ENCODE results near the gene FKBP2. TPM values are rescaled to one million over a fixed set of nuclear protein-coding genes. Genes with fewer than 3 reads are reported as not detected.

The FKBP2 gene
- total RNA-seq, 4 donors from 2014 or later, result 47.7 to 70.3 (median 56.4) TPM

- no peak for TF ChIP-seq CTCF (IDR thresholded peaks at IDR 0.05)
- TF ChIP-seq POLR2A (IDR thresholded peaks at IDR 0.05), result no peak
- intact Hi-C loops (cut with DNase I; ENCODE audit: low total_unique reads), result no loop called here
- H3K4me3 ChIP-seq (ENCODE audit: low read depth, poor library complexity, severe bottlenecking), result no peak overlapping the region
- no peak for DNase-seq (ENCODE audit: low spot score in 2 of 2)
- WGBS, 2 donors, result 91 to 95% methylated on average over 34 to 42 of the region's 42 CpGs
These were observed 21.5 kb downstream of the FKBP2 start for GRCh38 chr11:64262271-64263002.

GRCh38 chr11:64263021-64263946 lies 22.4 kb downstream of the FKBP2 start:
- 77 to 84% methylated on average over 19 to 29 of the region's 29 CpGs for WGBS, 2 donors
- H3K4me3 ChIP-seq (ENCODE audit: low read depth, poor library complexity, severe bottlenecking), result no peak overlapping the region
- intact Hi-C loops (cut with DNase I; ENCODE audit: low total_unique reads), result no loop called here
- no peak for TF ChIP-seq POLR2A (IDR thresholded peaks at IDR 0.05)
- TF ChIP-seq CTCF (IDR thresholded peaks at IDR 0.05), result no peak
- DNase-seq (ENCODE audit: low spot score in 2 of 2), result no peak

GRCh38 chr11:64263947-64264317 lies 23.0 kb downstream of the FKBP2 start:
- TF ChIP-seq CTCF (IDR thresholded peaks at IDR 0.05), result no peak
- no peak for TF ChIP-seq POLR2A (IDR thresholded peaks at IDR 0.05)
- intact Hi-C loops (cut with DNase I; ENCODE audit: low total_unique reads), result no loop called here
- DNase-seq (ENCODE audit: low spot score in 2 of 2), result no peak
- WGBS, 2 donors, result 91 to 95% methylated on average over 4 to 8 of the region's 8 CpGs
- no peak overlapping the region for H3K4me3 ChIP-seq (ENCODE audit: low read depth, poor library complexity, severe bottlenecking)

GRCh38 chr11:64264371-64264852 lies 23.5 kb downstream of the FKBP2 start:
- DNase-seq (ENCODE audit: low spot score in 2 of 2), result no peak
- TF ChIP-seq CTCF (IDR thresholded peaks at IDR 0.05) (no peak), POLR2A (IDR thresholded peaks at IDR 0.05) (no peak)
- no peak overlapping the region for H3K4me3 ChIP-seq (ENCODE audit: low read depth, poor library complexity, severe bottlenecking)
- intact Hi-C loops (cut with DNase I; ENCODE audit: low total_unique reads), result no loop called here
- 75 to 84% methylated on average over 10 of the region's 10 CpGs for WGBS, 2 donors

- H3K4me3 ChIP-seq (ENCODE audit: low read depth, poor library complexity, severe bottlenecking), result no peak overlapping the region
- no peak for TF ChIP-seq CTCF (IDR thresholded peaks at IDR 0.05)
- TF ChIP-seq POLR2A (IDR thresholded peaks at IDR 0.05), result no peak
- WGBS, 2 donors, result 94 to 96% methylated on average over 30 to 34 of the region's 35 CpGs
- DNase-seq (ENCODE audit: low spot score in 2 of 2), result no peak
- intact Hi-C loops (cut with DNase I; ENCODE audit: low total_unique reads), result no loop called here
These were observed 24.6 kb downstream of the FKBP2 start for GRCh38 chr11:64265176-64266160.
